Measurements from ENCODE around the gene GDF7. TPM values are rescaled to one million over a fixed set of nuclear protein-coding genes. Genes with fewer than 3 reads are reported as not detected.
A peak's percentile ranks its signal among the peaks of the same experiment; 100 is the strongest.

The GDF7 gene
- total RNA-seq, 3 donors from 2014 or later (not counting 1 experiment from before 2014, with no cell fraction given): 0.02 to 0.10 (median 0.05) TPM

DNA sequence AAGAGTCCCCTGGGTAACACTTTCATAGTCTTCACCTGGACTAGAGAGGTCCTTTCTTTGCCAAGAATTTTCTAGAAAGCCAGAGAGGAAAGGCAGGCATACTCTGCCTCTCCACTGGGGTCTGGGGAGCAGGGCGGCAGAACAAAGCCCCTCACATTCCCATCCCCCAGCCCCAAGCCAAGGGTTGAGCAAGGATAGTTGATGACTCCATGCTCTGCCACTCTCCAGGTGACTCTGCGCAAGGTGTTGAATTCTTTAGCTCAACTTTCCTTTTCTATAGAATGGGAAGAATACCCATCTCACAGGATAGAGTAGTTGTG lies 2.9 kb upstream of the GDF7 start:
- TF ChIP-seq, protein P1, sequence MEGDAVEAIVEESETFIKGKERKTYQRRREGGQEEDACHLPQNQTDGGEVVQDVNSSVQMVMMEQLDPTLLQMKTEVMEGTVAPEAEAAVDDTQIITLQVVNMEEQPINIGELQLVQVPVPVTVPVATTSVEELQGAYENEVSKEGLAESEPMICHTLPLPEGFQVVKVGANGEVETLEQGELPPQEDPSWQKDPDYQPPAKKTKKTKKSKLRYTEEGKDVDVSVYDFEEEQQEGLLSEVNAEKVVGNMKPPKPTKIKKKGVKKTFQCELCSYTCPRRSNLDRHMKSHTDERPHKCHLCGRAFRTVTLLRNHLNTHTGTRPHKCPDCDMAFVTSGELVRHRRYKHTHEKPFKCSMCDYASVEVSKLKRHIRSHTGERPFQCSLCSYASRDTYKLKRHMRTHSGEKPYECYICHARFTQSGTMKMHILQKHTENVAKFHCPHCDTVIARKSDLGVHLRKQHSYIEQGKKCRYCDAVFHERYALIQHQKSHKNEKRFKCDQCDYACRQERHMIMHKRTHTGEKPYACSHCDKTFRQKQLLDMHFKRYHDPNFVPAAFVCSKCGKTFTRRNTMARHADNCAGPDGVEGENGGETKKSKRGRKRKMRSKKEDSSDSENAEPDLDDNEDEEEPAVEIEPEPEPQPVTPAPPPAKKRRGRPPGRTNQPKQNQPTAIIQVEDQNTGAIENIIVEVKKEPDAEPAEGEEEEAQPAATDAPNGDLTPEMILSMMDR (IDR thresholded peaks at IDR 0.05): no peak
- Mint-ChIP-seq H3K27me3 (ENCODE audit: low read depth in 2 of 2) (peaks cover 62 to 64% of the 10 kb centered on the region in 2 donors), H3K4me1 (peaks cover 0 to 6% of the 10 kb centered on the region in 2 donors), H3K36me3 (no peaks in the 10 kb centered on the region), H3K9me3 (no peaks in the 10 kb centered on the region), H3K4me3 (no peak overlapping the region), H3K27ac (no peak overlapping the region)
- no peaks in the 10 kb centered on the region for H3K36me3 ChIP-seq (ENCODE audit: control insufficient read depth, insufficient read depth, low read length)
- intact Hi-C loops (cut with micrococcal nuclease): no loop called here
- ATAC-seq (no peak), DNase-seq (no peak)
- 100% methylated on average over 1 of the region's 2 CpGs for WGBS (ENCODE audit: insufficient coverage)
- H3K27ac ChIP-seq (ENCODE audit: low read length): no peak overlapping the region
- H3K4me1 ChIP-seq (ENCODE audit: control insufficient read depth, insufficient read depth, low read length): peaks cover 24% of the 10 kb centered on the region
- H3K27me3 ChIP-seq (ENCODE audit: control insufficient read depth, insufficient read depth, low read length): peaks cover 46% of the 10 kb centered on the region
- no peaks in the 10 kb centered on the region for H3K9me3 ChIP-seq (ENCODE audit: control insufficient read depth, insufficient read depth, low read length)
- no peak overlapping the region for H3K4me3 ChIP-seq (ENCODE audit: low read length)

DNA sequence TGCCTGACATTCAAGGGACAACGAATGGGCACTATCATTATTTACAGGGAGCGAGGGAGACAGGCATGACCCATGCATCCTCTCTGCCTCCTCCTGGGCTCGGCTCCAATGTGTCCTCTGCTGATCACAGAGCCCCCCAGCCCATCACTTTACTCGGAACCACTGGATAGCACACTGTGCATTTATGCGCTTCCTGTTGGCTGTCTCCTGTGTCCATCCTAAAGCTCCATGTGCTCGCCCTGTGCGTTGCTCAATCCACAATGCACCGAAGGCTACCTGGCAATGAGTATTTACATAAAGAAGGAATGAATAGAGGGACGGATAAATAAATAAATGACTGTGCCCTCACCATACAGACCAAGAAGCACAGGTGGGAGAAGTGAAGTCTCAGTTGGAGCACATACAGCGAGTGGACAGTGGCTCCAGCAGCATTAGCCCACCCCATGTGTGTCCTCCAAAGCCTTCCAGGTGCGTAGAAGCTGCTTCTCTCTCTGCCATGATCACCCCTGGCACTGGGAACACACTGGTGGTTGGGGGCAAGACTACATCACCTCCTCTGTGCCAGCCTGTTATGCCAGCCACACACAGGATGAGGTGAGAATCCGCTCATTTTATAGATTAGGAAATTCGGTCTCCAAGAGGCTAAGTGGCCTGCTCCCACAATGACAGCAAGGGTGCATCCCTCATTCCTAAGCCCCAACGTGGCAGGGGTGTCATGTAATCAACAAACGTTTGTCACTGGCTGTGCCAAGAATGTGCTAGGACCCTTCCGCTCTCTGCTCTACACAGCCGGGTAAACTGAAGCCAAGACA lies 2.3 kb upstream of the GDF7 start:
- peaks cover 52% of the 10 kb centered on the region for H3K27me3 ChIP-seq (ENCODE audit: control insufficient read depth, insufficient read depth, low read length)
- H3K9me3 ChIP-seq (ENCODE audit: control insufficient read depth, insufficient read depth, low read length): no peaks in the 10 kb centered on the region
- H3K4me3 ChIP-seq (ENCODE audit: low read length): no peak overlapping the region
- TF ChIP-seq, protein P1 (IDR thresholded peaks at IDR 0.05): no peak
- no peaks in the 10 kb centered on the region for H3K36me3 Mint-ChIP-seq
- H3K36me3 ChIP-seq (ENCODE audit: control insufficient read depth, insufficient read depth, low read length): no peaks in the 10 kb centered on the region
- peak overlapping the region; percentile 28 for H3K4me3 Mint-ChIP-seq
- H3K4me1 Mint-ChIP-seq: peaks cover 0 to 6% of the 10 kb centered on the region in 2 donors
- ATAC-seq (no peak), DNase-seq (no peak)
- intact Hi-C loops (cut with micrococcal nuclease): no loop called here
- no peak overlapping the region for H3K27ac Mint-ChIP-seq
- peaks cover 59 to 62% of the 10 kb centered on the region in 2 donors for H3K27me3 Mint-ChIP-seq (ENCODE audit: low read depth in 2 of 2)
- no peak overlapping the region for H3K27ac ChIP-seq (ENCODE audit: low read length)
- H3K9me3 Mint-ChIP-seq: no peaks in the 10 kb centered on the region
- H3K4me1 ChIP-seq (ENCODE audit: control insufficient read depth, insufficient read depth, low read length): peaks cover 27% of the 10 kb centered on the region
- 52% methylated on average over 17 of the region's 17 CpGs for WGBS (ENCODE audit: insufficient coverage)

DNA sequence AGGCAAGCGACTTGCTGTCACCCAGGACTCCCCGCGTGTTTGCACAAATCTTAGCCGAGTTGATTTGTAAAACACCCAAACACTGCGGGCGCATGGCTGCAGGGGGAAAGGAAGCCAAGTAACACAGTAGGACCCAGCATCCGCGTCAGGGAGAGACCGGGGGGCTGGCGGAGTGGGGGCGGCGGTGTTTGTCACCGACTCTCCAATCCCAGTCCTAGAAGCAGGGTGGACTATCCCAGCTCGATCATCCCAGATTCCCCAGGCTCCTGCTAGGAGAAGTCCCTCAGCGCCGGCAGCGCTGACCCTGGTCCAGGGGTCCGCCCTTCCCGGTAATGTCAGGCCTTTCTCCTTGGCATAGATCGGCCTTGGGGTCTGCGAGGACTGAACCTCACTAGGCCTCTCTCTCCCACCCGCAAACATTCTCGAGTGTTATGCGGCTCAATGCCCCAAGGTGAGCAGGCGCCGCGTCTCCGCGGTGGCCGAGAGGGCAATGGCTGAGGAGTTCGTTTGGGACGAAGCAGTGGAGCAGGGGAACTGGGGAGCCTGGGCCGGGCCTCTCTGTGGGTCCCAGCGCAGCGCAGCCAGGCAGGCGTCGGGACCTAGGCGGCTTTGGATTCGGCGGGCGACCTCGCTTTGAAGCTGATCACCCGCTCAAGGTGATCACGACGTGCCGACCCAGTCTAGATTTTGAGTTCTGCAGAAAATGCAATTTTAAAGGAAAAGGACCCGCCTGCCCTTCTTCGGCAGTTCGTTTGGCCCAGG lies 1.5 kb upstream of the GDF7 start:
- H3K9me3 Mint-ChIP-seq: no peaks in the 10 kb centered on the region
- H3K36me3 ChIP-seq (ENCODE audit: control insufficient read depth, insufficient read depth, low read length): no peaks in the 10 kb centered on the region
- peaks cover 57 to 58% of the 10 kb centered on the region in 2 donors for H3K27me3 Mint-ChIP-seq (ENCODE audit: low read depth in 2 of 2)
- H3K4me3 ChIP-seq (ENCODE audit: low read length): peak overlapping the region; percentile 35
- peaks cover 0 to 6% of the 10 kb centered on the region in 2 donors for H3K4me1 Mint-ChIP-seq
- no peak for DNase-seq
- 4% methylated on average over 49 of the region's 49 CpGs for WGBS (ENCODE audit: insufficient coverage)
- no peak overlapping the region for H3K27ac Mint-ChIP-seq
- intact Hi-C loops (cut with micrococcal nuclease): no loop called here
- H3K36me3 Mint-ChIP-seq: no peaks in the 10 kb centered on the region
- TF ChIP-seq, protein P1 (IDR thresholded peaks at IDR 0.05): no peak
- H3K27me3 ChIP-seq (ENCODE audit: control insufficient read depth, insufficient read depth, low read length): peaks cover 59% of the 10 kb centered on the region
- no peak overlapping the region for H3K27ac ChIP-seq (ENCODE audit: low read length)
- H3K9me3 ChIP-seq (ENCODE audit: control insufficient read depth, insufficient read depth, low read length): no peaks in the 10 kb centered on the region
- peaks cover 32% of the 10 kb centered on the region for H3K4me1 ChIP-seq (ENCODE audit: control insufficient read depth, insufficient read depth, low read length)
- H3K4me3 Mint-ChIP-seq: peak overlapping the region; percentile 81
- ATAC-seq: no peak

All from natural killer cell (primary cell).